Raji (cell line): ENCODE data around the gene OBSL1.

Experiments
- POLR2A ChIP-seq: IDR thresholded peaks from 2 replicates; pipeline ENCODE4 v1.6.1; 2011; ENCODE audit warnings: low read depth, low read length, control low read depth; ENCODE audit not compliant: insufficient read depth

OBSL1 gene

GRCh38 chr2:219512524-219513216, 58.7 kb downstream of the OBSL1 start:
- no peak for TF ChIP-seq POLR2A

- no peak for TF ChIP-seq POLR2A
Measured at GRCh38 chr2:219511547-219512325, 59.6 kb downstream of the OBSL1 start.

- TF ChIP-seq POLR2A: no peak
Measured at GRCh38 chr2:219510512-219511135, 60.7 kb downstream of the OBSL1 start.

DNA sequence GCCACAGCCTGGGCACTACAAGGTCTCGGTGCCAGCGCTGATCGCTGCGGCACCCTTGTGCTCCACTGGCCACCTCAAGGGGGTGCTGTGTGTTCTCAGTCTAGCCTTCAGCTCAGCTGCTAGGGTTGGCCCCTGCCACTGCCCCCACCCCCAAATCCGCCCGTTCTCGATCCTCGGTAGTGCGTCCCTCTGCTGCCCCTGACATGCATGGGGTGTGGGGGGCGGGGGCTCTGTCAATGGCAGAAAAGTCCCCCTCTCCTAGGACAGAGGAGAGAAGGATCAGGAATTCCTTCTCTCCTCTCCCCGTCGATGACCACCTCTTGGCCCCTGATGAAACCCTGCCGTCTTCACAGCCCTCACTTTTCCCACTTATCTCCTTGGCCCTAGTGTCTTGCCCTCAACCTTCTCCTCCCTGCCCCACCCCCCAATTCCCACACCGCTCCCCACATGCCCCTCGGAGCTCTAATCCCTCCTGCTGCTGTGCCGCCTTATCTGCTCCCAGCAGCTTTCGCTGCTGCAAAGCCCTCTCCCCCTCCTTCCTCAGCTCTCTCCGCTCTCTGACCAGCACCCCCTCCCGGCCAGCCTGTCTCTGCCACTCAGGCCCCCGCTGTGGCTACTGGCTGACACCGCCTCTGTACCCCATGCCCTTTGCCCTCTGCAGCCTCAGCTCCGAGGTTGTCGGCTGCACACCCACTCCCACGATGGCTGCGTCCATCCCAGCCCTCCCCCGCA, 61.4 kb downstream of the OBSL1 start:
- TF ChIP-seq POLR2A: no peak

DNA sequence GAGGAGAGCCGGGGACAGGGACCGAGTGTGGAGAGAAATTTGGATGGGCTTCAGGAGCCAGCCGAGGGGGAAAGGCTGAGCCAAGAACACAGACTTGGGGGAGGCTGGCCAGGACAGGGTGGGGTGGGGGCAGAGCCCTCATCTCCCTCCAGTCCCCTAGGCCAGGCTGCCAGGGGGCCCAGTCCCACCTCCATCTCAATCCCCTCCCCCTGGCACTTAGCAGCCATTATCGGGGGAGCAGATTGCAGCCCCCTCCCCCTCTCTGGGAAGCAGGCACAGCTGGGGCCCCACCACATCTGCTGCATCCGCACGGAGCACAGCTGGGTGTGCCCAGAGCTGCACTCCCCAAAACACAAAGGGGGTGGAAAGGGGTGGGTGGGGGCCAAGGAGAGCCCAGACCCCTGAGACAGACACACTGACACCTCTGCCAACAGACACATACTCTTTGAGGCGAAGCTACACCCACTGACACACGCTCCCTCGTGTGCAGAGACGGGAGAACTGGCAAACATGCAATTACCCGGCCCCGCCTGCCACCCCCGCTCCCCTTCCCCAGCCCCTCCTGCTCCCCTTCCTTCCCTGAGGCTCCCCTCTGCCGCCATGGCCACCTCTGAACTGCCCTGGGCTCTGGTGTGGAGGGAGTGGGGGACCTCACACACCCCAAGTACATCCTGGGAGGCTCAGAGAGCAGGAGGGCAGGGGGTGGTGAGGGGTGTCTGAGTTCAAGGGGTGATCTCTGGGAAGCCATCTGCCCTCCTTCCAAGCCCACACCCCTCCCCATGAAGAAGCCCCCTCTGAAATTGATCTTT, 62.2 kb downstream of the OBSL1 start:
- no peak for TF ChIP-seq POLR2A

DNA sequence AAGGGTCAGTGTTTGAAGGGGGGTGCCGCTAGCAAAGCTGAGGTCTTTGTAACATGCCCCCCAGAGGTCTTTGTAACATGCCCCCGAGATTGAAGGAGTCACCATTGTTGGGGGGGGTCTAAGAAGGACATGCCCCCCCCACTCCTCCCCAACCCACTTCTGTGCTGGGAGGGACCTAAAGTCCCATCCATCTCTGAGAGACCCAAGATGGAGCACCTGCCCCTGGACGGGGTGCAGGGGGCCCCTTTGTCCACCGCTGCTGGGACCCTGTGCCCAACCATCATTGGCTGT, 63.0 kb downstream of the OBSL1 start:
- TF ChIP-seq POLR2A: no peak

GRCh38 chr2:219507581-219508443, 63.5 kb downstream of the OBSL1 start:
- no peak for TF ChIP-seq POLR2A

DNA sequence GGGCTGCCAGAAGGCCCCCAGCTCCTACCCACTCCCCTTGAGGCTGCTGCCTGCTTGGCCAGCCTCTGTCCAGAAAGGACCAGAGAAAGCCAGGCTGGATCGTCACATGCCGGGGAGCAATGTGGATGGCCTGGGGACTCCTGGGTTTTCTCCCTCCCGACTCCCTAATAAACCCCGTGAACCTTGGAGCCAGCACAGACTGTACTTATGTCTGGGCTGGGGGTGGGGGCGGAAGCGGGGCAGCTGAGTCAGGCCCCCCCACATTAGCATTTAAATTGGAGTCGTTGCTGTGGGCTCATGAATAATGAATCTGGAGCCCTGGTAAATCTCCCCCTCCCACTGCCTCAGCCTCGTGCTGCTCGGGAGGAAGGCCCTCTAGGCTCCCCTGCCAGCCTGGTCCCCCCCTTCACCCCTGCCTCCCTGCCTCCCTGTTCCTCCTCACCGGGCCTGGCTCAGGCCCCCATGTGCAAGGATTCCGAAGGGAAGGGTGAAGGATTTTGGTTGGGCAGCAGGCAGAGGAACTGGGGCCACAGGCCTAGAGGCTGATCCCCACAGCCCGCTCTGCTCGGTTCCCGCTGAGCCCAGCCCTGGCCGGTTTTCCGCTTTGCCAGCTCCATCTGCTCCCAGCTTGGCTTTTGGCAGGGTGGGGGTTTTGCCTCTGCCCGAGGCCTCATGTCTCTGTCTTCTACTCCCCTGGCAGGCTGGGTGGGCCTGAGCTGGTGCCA, 64.4 kb downstream of the OBSL1 start:
- no peak for TF ChIP-seq POLR2A

- TF ChIP-seq POLR2A: no peak
Measured at GRCh38 chr2:219506153-219506801, 65.1 kb downstream of the OBSL1 start.

DNA sequence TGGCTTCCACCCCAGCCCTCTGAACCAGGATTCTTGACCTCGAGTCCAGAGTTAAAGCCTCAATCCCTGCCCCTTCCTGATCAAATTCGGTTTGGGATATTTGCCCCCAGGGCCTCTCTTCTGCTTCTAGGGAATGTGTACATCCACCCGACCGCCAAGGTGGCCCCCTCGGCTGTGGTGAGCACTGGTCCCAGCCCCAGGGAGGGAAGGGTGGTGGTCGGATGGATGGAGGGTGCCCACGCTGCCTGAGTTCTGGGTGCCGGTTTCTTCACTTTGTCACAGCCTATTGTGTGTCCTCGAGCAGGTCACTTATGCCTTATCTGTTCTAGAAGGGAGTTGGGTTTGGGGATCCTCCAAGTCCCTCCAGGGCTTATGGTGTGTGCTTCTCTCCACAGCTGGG, 65.8 kb downstream of the OBSL1 start:
- no peak for TF ChIP-seq POLR2A

- TF ChIP-seq POLR2A: no peak
Measured at GRCh38 chr2:219502618-219503017, 68.7 kb downstream of the OBSL1 start.

DNA sequence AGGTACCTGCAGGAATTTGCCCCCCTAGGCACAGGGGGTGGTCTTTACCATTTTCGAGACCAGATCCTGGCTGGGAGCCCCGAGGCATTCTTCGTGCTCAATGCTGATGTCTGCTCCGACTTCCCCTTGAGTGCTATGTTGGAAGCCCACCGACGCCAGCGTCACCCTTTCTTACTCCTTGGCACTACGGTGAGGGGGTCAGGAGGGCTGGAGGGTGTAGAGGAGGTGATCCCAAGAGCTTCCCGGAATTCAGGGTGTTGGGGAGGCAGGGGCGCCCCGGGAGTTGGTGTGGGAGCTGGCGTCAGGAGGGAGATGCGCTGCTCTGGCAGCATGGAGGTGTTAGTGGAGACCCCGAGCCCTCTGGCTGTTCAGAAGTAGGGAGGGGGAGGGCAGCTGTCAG, 69.5 kb downstream of the OBSL1 start:
- no peak for TF ChIP-seq POLR2A
